PFSK-1 (cell line): ENCODE results near the gene MAGI1.

Experiments used
- FOXP2 ChIP-seq: optimal IDR thresholded peaks from 2 replicates; pipeline ENCODE3; 2011; ENCODE audit warnings: borderline replicate concordance, control low read depth, inconsistent platforms; ENCODE audit not compliant: insufficient read depth; ENCODE audit errors: extremely low read length, extremely low read depth
- POLR2AphosphoS5 ChIP-seq: IDR thresholded peaks from 2 replicates; pipeline ENCODE4 v1.6.1; 2012; ENCODE audit warnings: low read depth, mild to moderate bottlenecking, control low read depth, low read length, moderate library complexity
- REST ChIP-seq, 2 experiments: IDR thresholded peaks; 2 replicates each; pipeline versions ENCODE4 v1.6.1 to v1.8.0; 2011 to 2012; ENCODE audit warnings: low read depth in 2 of 2, low read length in 2 of 2, control low read depth in 1 of 2, inconsistent platforms in 1 of 2, mild to moderate bottlenecking in 1 of 2, moderate library complexity in 1 of 2; ENCODE audit not compliant: insufficient read depth in 1 of 2
- SIN3A ChIP-seq: IDR thresholded peaks from 2 replicates; pipeline ENCODE4 v1.6.1; 2012; ENCODE audit warnings: mild to moderate bottlenecking, low read length, moderate library complexity, borderline replicate concordance; ENCODE audit not compliant: insufficient read depth

- TF ChIP-seq REST (IDR thresholded peaks at IDR 0.05; ENCODE audit: insufficient read depth in 1 of 2, low read depth in 2 of 2, low read length in 2 of 2) (no peak), POLR2AphosphoS5 (no peak), SIN3A (no peak), FOXP2 (no peak)
Observed at GRCh38 chr3:65406470-65406869, 632.2 kb downstream of the MAGI1 start.
